Astrocyte of the spinal cord (primary cell): Measurements from ENCODE around the gene KANK2.
"Not testable (repeated sequence)": the region's sequence is repeated elsewhere in the genome, so short reads cannot be mapped to it uniquely, and the experiment has no call there.

Source experiments
- DNase-seq: peaks from one replicate; pipeline ENCODE4 v3.0.0; 2011; ENCODE audit warnings: low read depth, low spot score
- H3K4me3 ChIP-seq: 2 replicates; pipeline ENCODE4 v1.5.1; 2011; ENCODE audit warnings: low read depth, mild to moderate bottlenecking, low read length, moderate library complexity
- CTCF ChIP-seq: IDR thresholded peaks from 2 replicates; pipeline ENCODE4 v1.5.1; 2012; ENCODE audit warnings: low read depth, mild to moderate bottlenecking, low read length, inconsistent platforms
- in situ Hi-C: cut with HindIII; loops from 2 replicates; pipeline ENCODE4 v1.10.0; 2017; ENCODE audit warnings: low sequenced_read_pairs

KANK2 gene

DNA sequence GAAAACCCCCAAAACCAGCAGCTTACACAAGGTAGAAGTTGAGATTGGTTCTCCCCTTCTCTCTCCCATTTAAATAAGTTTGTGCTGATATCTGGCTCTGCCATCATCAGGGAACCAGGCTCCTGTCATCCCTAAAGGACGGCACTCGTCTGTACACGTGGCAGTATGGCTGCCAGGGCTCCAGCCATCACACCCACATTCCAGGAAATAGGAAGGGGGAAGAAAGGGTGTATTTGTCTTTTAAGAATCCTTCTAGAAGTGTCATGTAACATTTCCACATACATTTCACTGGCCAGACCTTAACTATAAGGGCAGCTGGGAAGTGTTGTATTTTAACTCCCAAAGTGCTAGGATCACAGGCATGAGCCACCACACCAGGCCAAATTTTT lies 51.8 kb downstream of the KANK2 start:
- H3K4me3 ChIP-seq, result no peak overlapping the region
- in situ Hi-C loops, result no loop called here
- no peak for TF ChIP-seq CTCF
- DNase-seq, result no peak

- TF ChIP-seq CTCF, result no peak
- no peak overlapping the region for H3K4me3 ChIP-seq
- in situ Hi-C loops, result no loop called here
- DNase-seq, result peak; percentile 96
These were observed 54.7 kb downstream of the KANK2 start for GRCh38 chr19:11142528-11143171.

- DNase-seq, result no peak
- TF ChIP-seq CTCF, result peak; percentile 31
- in situ Hi-C loops, result no loop called here
- H3K4me3 ChIP-seq, result no peak overlapping the region
These were observed 55.3 kb downstream of the KANK2 start for GRCh38 chr19:11141937-11142527.

GRCh38 chr19:11140896-11141295 lies 56.4 kb downstream of the KANK2 start:
- TF ChIP-seq CTCF, result no peak
- no peak overlapping the region for H3K4me3 ChIP-seq
- in situ Hi-C loops, result no loop called here
- no peak for DNase-seq

GRCh38 chr19:11140023-11140538 lies 57.3 kb downstream of the KANK2 start:
- in situ Hi-C loops, H3K4me3 ChIP-seq, DNase-seq: not testable (repeated sequence)

DNA sequence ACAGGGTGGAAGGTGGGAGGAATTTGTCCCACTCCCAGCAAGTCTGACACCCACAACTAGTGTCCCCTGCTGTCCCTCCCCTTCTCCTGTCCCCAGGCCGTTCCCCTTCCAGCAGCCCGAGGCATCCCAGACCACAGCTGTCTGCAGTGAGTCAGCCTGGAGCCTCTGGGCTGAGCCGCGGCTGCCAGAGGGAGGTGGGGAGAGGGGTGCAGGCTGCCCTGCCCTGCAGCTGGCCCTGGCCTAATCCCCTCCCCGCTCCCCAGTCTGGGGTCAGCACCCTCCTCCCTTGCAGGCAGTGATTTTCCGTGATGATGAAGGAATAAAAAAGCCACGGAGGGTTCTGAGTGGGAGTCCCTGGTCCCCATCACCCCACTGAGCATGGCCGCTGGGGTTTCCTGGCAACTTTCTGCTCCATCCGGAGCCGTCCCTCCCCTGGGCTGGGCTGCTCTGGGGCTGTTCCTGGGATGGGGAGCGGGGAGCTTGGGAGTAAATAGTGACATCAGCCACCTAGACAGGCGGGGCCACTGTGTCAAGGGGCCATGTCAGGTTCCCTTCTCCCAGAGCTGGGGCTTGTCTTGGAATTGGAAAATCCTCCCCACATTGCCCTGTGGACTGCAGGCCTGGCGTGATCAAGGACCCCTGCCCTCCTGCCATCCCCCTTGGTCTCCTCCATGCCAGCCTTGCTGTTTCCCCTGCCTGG lies 58.6 kb downstream of the KANK2 start:
- H3K4me3 ChIP-seq, result no peak overlapping the region
- peak; percentile 5 for TF ChIP-seq CTCF
- DNase-seq, result peak; percentile 81
- in situ Hi-C loops, result no loop called here
